ENCODE results near the gene IMPA2.
"Not testable (repeated sequence)": the region's sequence is repeated elsewhere in the genome, so short reads cannot be mapped to it uniquely, and the experiment has no call there.

The IMPA2 gene

GRCh38 chr18:12076424-12077140 is 95.3 kb downstream of the IMPA2 start:
- no peak for DNase-seq (ENCODE audit: low spot score)

- not testable (repeated sequence) for DNase-seq (ENCODE audit: low spot score)
Observed at GRCh38 chr18:12077994-12078393, 96.7 kb downstream of the IMPA2 start.

- DNase-seq (ENCODE audit: low spot score) = no peak
Observed at GRCh38 chr18:12079491-12080237, 98.4 kb downstream of the IMPA2 start.
